H1 (cell line): ENCODE measurements around the gene PDCD10. TPM values are rescaled to one million over a fixed set of nuclear protein-coding genes. Genes with fewer than 3 reads are reported as not detected.

Experiments used
- CTCF ChIA-PET: fragments of 300-600 bp; sonication (Branson Sonifier 250); formaldehyde crosslinking; loops from one replicate; lab custom pipeline; 2021; ENCODE audit not compliant: partially characterized antibody; lab: Charles Lee
- POLR2A ChIA-PET: fragments of 300-600 bp; sonication (Branson Sonifier 250); formaldehyde crosslinking; loops from one replicate; lab custom pipeline; 2021; ENCODE audit warnings: inconsistent platforms; ENCODE audit not compliant: partially characterized antibody; lab: Charles Lee
- DNase-seq, 2 experiments: peaks; one replicate each; pipeline versions ENCODE4 v3.0.0 to v3.0.0-alpha.2; 2010 to 2022; ENCODE audit warnings: low spot score in 2 of 2, low read depth in 1 of 2, mixed read lengths in 1 of 2
- FAIRE-seq: peaks from 2 replicates; lab custom pipeline; 2011; peaks lifted over from hg19 to GRCh38; lab: Jason Lieb, UNC
- H2AFZ ChIP-seq: 2 replicates; pipeline ENCODE4 v1.8.1; 2012; ENCODE audit warnings: low read length, inconsistent platforms
- H2AK5ac ChIP-seq: 2 replicates; pipeline ENCODE4 v1.6.1; 2013; ENCODE audit warnings: low read depth, low read length
- H2BK120ac ChIP-seq: replicated peaks from 2 replicates; pipeline ENCODE3; 2013; ENCODE audit warnings: low read depth, low read length, inconsistent platforms
- H2BK12ac ChIP-seq: 2 replicates; pipeline ENCODE4 v1.6.1; 2013; ENCODE audit warnings: low read depth, low read length
- H2BK15ac ChIP-seq: 2 replicates; pipeline ENCODE4 v1.6.1; 2013; ENCODE audit warnings: low read length
- H2BK20ac ChIP-seq: 2 replicates; pipeline ENCODE4 v1.6.1; 2013; ENCODE audit warnings: low read length
- H2BK5ac ChIP-seq: 2 replicates; pipeline ENCODE4 v1.6.1; 2013; ENCODE audit warnings: low read depth, low read length
- H3K14ac ChIP-seq: 2 replicates; pipeline ENCODE4 v1.6.1; 2013; ENCODE audit warnings: inconsistent platforms; ENCODE audit not compliant: insufficient read length
- H3K18ac ChIP-seq: 2 replicates; pipeline ENCODE4 v1.6.1; 2013; ENCODE audit warnings: low read length; ENCODE audit errors: extremely low read depth
- H3K23ac ChIP-seq: 2 replicates; pipeline ENCODE4 v1.6.1; 2013; ENCODE audit warnings: inconsistent platforms; ENCODE audit not compliant: insufficient read length
- H3K23me2 ChIP-seq: 2 replicates; pipeline ENCODE4 v1.6.1; 2013; ENCODE audit warnings: low read depth, low read length
- H3K27ac ChIP-seq: 2 replicates; pipeline ENCODE4 v1.6.1; 2011; ENCODE audit warnings: low read depth, low read length, inconsistent platforms
- H3K27me3 ChIP-seq, 4 experiments: replicated peaks in 1 of 4; 1 replicate in 1 of 4; 2 replicates in 3 of 4; pipeline versions ENCODE4 v1.6.1 to v1.8.1; 2011 to 2013; ENCODE audit warnings: low read length in 3 of 4, mild to moderate bottlenecking in 3 of 4, inconsistent platforms in 2 of 4, mixed read lengths in 2 of 4, moderate library complexity in 1 of 4; ENCODE audit not compliant: control insufficient read depth in 3 of 4, insufficient read depth in 3 of 4; ENCODE audit errors: extremely low read depth in 1 of 4
- H3K36me3 ChIP-seq, 4 experiments: 2 replicates each; pipeline versions ENCODE4 v1.6.1 to v1.8.1; 2011 to 2013; ENCODE audit warnings: mild to moderate bottlenecking in 4 of 4, low read length in 3 of 4, moderate library complexity in 2 of 4, control low read depth in 1 of 4, inconsistent platforms in 1 of 4; ENCODE audit not compliant: insufficient read depth in 4 of 4, control insufficient read depth in 2 of 4
- H3K4ac ChIP-seq: replicated peaks from 2 replicates; pipeline ENCODE3; 2013; ENCODE audit warnings: low read length, low read depth, mixed read lengths, inconsistent platforms; ENCODE audit not compliant: insufficient read length
- H3K4me1 ChIP-seq, 4 experiments: replicated peaks in 1 of 4; 1 replicate in 1 of 4; 2 replicates in 3 of 4; pipeline versions ENCODE4 v1.6.1 to v1.8.1; 2011 to 2013; ENCODE audit warnings: low read length in 3 of 4, inconsistent platforms in 2 of 4, mixed read lengths in 1 of 4; ENCODE audit not compliant: insufficient read depth in 4 of 4, control insufficient read depth in 3 of 4
- H3K4me2 ChIP-seq, 2 experiments: 2 replicates each; pipeline versions ENCODE4 v1.6.1 to v1.8.1; 2011 to 2013; ENCODE audit warnings: low read depth in 2 of 2, low read length in 2 of 2, control low read depth in 1 of 2, inconsistent platforms in 1 of 2, mild to moderate bottlenecking in 1 of 2; ENCODE audit not compliant: insufficient read depth in 1 of 2
- H3K4me3 ChIP-seq, 4 experiments: fragments of 200-600, 300-600 bp in 1 of 4; sonication (generic), shearing (Covaris generic), sonication (Bioruptor Twin) in 1 of 4; 2 replicates each; pipeline versions ENCODE4 v1.5.1 to v1.8.1; 2011 to 2016; ENCODE audit warnings: low read length in 4 of 4, low read depth in 3 of 4, control low read depth in 2 of 4, inconsistent platforms in 2 of 4, mild to moderate bottlenecking in 2 of 4, mixed read lengths in 1 of 4, moderate library complexity in 1 of 4; ENCODE audit not compliant: insufficient read depth in 2 of 4; ENCODE audit errors: extremely low read depth in 1 of 4
- H3K56ac ChIP-seq: replicated peaks from 2 replicates; pipeline ENCODE3; 2013; ENCODE audit warnings: low read depth, mild to moderate bottlenecking, mixed read lengths, low read length, inconsistent platforms; ENCODE audit not compliant: insufficient read length
- H3K79me1 ChIP-seq: 2 replicates; pipeline ENCODE4 v1.6.1; 2013; ENCODE audit warnings: low read depth, low read length, control low read depth
- H3K79me2 ChIP-seq, 2 experiments: 2 replicates each; pipeline versions ENCODE4 v1.6.1 to v1.8.1; 2012 to 2013; ENCODE audit warnings: low read length in 2 of 2, mild to moderate bottlenecking in 2 of 2, inconsistent platforms in 1 of 2; ENCODE audit not compliant: insufficient read depth in 2 of 2, control insufficient read depth in 1 of 2
- H3K9ac ChIP-seq, 4 experiments: replicated peaks in 1 of 4; 1 replicate in 1 of 4; 2 replicates in 3 of 4; pipeline versions ENCODE4 v1.6.1 to v1.8.1; 2011 to 2013; ENCODE audit warnings: low read depth in 3 of 4, low read length in 3 of 4, control low read depth in 2 of 4, mild to moderate bottlenecking in 2 of 4, moderate library complexity in 2 of 4, inconsistent platforms in 1 of 4; ENCODE audit errors: extremely low read depth in 1 of 4
- H3K9me3 ChIP-seq, 2 experiments: 2 replicates each; pipeline versions ENCODE4 v1.6.1 to v1.8.1; 2012 to 2013; ENCODE audit warnings: mild to moderate bottlenecking in 2 of 2, moderate library complexity in 2 of 2, control low read depth in 1 of 2, inconsistent platforms in 1 of 2, low read depth in 1 of 2, low read length in 1 of 2, mixed read lengths in 1 of 2; ENCODE audit not compliant: insufficient read depth in 2 of 2
- H4K20me1 ChIP-seq, 2 experiments: replicated peaks in 1 of 2; 2 replicates each; pipeline versions ENCODE3 to v1.8.1; 2011 to 2013; ENCODE audit warnings: inconsistent platforms in 2 of 2, low read length in 2 of 2, mild to moderate bottlenecking in 1 of 2; ENCODE audit not compliant: insufficient read depth in 2 of 2, control insufficient read depth in 1 of 2
- H4K5ac ChIP-seq: 2 replicates; pipeline ENCODE4 v1.6.1; 2013; ENCODE audit warnings: low read length, low read depth, mixed read lengths, inconsistent platforms; ENCODE audit not compliant: insufficient read length
- H4K8ac ChIP-seq: 2 replicates; pipeline ENCODE4 v1.8.0; 2013; ENCODE audit warnings: mild to moderate bottlenecking, moderate library complexity, low read length, inconsistent platforms; ENCODE audit not compliant: insufficient read depth; ENCODE audit errors: extremely low read depth
- H4K91ac ChIP-seq: replicated peaks from 2 replicates; pipeline ENCODE3; 2013; ENCODE audit warnings: low read length, mixed read lengths, inconsistent platforms; ENCODE audit not compliant: insufficient read length
- BRCA1 ChIP-seq: IDR thresholded peaks from 2 replicates; pipeline ENCODE4 v1.6.1; 2012; ENCODE audit warnings: low read depth, low read length, improper control_type of control experiment
- CREB1 ChIP-seq: IDR thresholded peaks from 2 replicates; pipeline ENCODE4 v1.6.1; 2012; ENCODE audit warnings: inconsistent platforms
- EZH2 ChIP-seq: fragments of 200-600 bp; sonication (generic); IDR thresholded peaks from 2 replicates; pipeline ENCODE4 v1.7.1; 2012; ENCODE audit warnings: low read depth, mild to moderate bottlenecking, moderate library complexity, low read length, inconsistent platforms; ENCODE audit not compliant: severe bottlenecking
- JUN ChIP-seq: IDR thresholded peaks from 2 replicates; pipeline ENCODE4 v1.6.1; 2011; ENCODE audit warnings: low read depth, mild to moderate bottlenecking, improper control_type of control experiment, low read length
- KDM4A ChIP-seq: IDR thresholded peaks from one replicate; pipeline ENCODE4 v1.7.1; 2012; ENCODE audit warnings: low read depth, mild to moderate bottlenecking, moderate library complexity, low read length, inconsistent platforms; ENCODE audit not compliant: severe bottlenecking
- NANOG ChIP-seq: IDR thresholded peaks from 2 replicates; pipeline ENCODE4 v1.6.1; 2011; ENCODE audit warnings: low read length, low read depth, mild to moderate bottlenecking, inconsistent platforms; ENCODE audit not compliant: insufficient read depth, poor library complexity, severe bottlenecking
- RNF2 ChIP-seq: fragments of 200-900, 300-1000 bp; sonication (generic); IDR thresholded peaks from 2 replicates; pipeline ENCODE4 v1.7.1; 2016; ENCODE audit warnings: borderline replicate concordance, low read depth, mild to moderate bottlenecking, antibody characterized with exemption, low read length; ENCODE audit not compliant: poor library complexity, severe bottlenecking; ENCODE audit errors: missing control alignments
- SIN3A ChIP-seq, 2 experiments: IDR thresholded peaks in 1 of 2; conservative IDR thresholded peaks in 1 of 2; 2 replicates each; pipeline ENCODE4 v1.6.1; 2011 to 2012; ENCODE audit warnings: low read length in 2 of 2, improper control_type of control experiment in 1 of 2, low read depth in 1 of 2, mild to moderate bottlenecking in 1 of 2
- SP4 ChIP-seq: IDR thresholded peaks from 2 replicates; pipeline ENCODE4 v1.6.1; 2012; ENCODE audit warnings: low read length, inconsistent platforms
- SRF ChIP-seq: IDR thresholded peaks from 2 replicates; pipeline ENCODE4 v1.6.1; 2011; ENCODE audit warnings: mild to moderate bottlenecking, low read depth, low read length, moderate library complexity
- TCF12 ChIP-seq: IDR thresholded peaks from 2 replicates; pipeline ENCODE4 v1.6.1; 2011; ENCODE audit warnings: low read depth, mild to moderate bottlenecking, low read length
- whole genome bisulfite sequencing, 2 experiments: shearing (Covaris generic) in 1 of 2; methylation state at CpG; one replicate each; pipeline versions ENCODE4 v1.1.6 to v1.1.7; 2013 to 2015; ENCODE audit warnings: low lambda C conversion rate in 2 of 2, mixed read lengths in 2 of 2, inconsistent platforms in 1 of 2, low coverage in 1 of 2, missing lambda C conversion rate in 1 of 2; ENCODE audit not compliant: insufficient replicate concordance in 2 of 2, insufficient coverage in 1 of 2, insufficient read length in 1 of 2; ENCODE audit errors: extremely low coverage in 1 of 2, missing lambda C conversion rate in 1 of 2; 5-methylcytosine and 5-hydroxymethylcytosine counted together
- polyA plus RNA-seq, 7 experiments: library from polyadenylated mRNA; depleted of rRNA in 3 of 7; stranded (reverse) in 5 of 7; unstranded in 2 of 7; fragments of >200 nt in 5 of 7; fragments of 200-250 nt in 2 of 7; gene quantifications; 1 replicate in 5 of 7; 2 replicates in 1 of 7; 4 replicates in 1 of 7; pipeline versions ENCODE4 v1.2.1 to v1.2.3, GENCODE V29; 2011 to 2013; ENCODE audit warnings: missing spikeins in 2 of 7, mixed read lengths in 2 of 7
- total RNA-seq: library from RNA; stranded (reverse); fragmentation: NEBNext Ultra II Directional; extraction: Animal tissue kit (Norgen Biotek cat#: 25700); gene quantifications from 2 replicates; pipeline ENCODE4 v1.2.1, GENCODE V29; 2021
- TF ChIP-seq, protein P1 (sequence below): IDR thresholded peaks from 2 replicates; pipeline ENCODE4 v1.6.1; 2011; ENCODE audit warnings: low read length, improper control_type of control experiment

PDCD10 gene
- total and polyA plus RNA-seq, 2 of the 8 experiments (the other 6 are each of a cell fraction or from before 2014, with no cell fraction given), result 52.0 to 76.6 TPM

DNA sequence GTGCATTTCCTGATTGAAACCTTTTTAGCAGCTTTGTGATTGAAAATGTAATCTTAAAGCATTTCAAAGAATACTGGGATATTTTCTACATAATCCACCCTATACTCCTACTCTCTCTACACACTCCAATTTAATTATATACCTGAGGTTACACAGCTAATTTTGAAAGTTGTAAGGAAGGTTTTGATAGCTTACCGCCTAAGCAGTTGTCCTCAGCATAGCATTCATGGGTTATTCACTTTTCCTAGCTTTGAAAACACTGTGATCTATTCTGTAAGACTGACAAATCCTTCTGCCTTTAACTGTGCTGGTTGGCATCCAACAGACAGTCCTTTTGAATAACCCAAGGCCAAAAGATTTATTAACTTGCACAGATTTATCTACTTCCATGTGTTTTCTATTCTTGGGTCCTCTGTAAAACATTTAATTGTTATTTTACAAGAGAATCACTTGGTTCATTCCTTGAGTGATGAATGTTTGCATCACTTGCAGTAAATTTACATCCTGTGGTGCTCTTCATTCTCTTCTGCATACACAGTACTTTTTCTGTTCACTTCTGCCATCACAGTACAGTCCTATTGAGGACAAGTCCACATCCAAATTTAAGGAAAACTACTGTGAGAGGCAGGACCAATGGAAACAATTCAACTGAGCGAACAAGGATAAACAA, 45.7 kb upstream of the PDCD10 start:
- H3K9me3 ChIP-seq, result no peaks in the 10 kb centered on the region; a peak in 1 of 4 replicates
- no peak overlapping the region for H2AFZ ChIP-seq
- no peak overlapping the region for H3K27ac ChIP-seq
- H3K4me2 ChIP-seq, result no peak overlapping the region
- ChIA-PET POLR2A (no interaction called here), CTCF (interaction anchor here (0.7 to 1.4 kb wide), 4 partner anchors 147 to 1980 kb away, joined by 3 to 4 read pairs (median 3); partner anchors contain the start of gene ZBBX)
- H3K14ac ChIP-seq, result no peak overlapping the region
- H3K56ac ChIP-seq, result no peak overlapping the region
- no peak overlapping the region for H3K18ac ChIP-seq
- H3K4ac ChIP-seq, result no peak overlapping the region
- H3K4me3 ChIP-seq, result no peak overlapping the region
- no peaks in the 10 kb centered on the region for H3K27me3 ChIP-seq
- H3K79me1 ChIP-seq, result no peaks in the 10 kb centered on the region
- no peak overlapping the region for H4K91ac ChIP-seq
- H4K5ac ChIP-seq, result no peak overlapping the region
- no peaks in the 10 kb centered on the region for H3K79me2 ChIP-seq
- H2BK120ac ChIP-seq, result no peak overlapping the region
- H3K23ac ChIP-seq, result no peak overlapping the region
- WGBS, 2 experiments, result 92% methylated on average over 2 of the region's 2 CpGs; no CpG with 5 or more reads in 1 of the 2 experiments
- H2BK20ac ChIP-seq, result no peak overlapping the region
- FAIRE-seq, result no peak
- H4K8ac ChIP-seq, result no peak overlapping the region
- H2AK5ac ChIP-seq, result no peak overlapping the region
- H2BK12ac ChIP-seq, result no peak overlapping the region
- DNase-seq, result no peak
- H4K20me1 ChIP-seq, result no peaks in the 10 kb centered on the region
- H3K9ac ChIP-seq, result no peak overlapping the region
- H2BK5ac ChIP-seq, result no peak overlapping the region
- H3K23me2 ChIP-seq, result no peaks in the 10 kb centered on the region
- no peak overlapping the region for H2BK15ac ChIP-seq
- H3K36me3 ChIP-seq, result no peaks in the 10 kb centered on the region
- H3K4me1 ChIP-seq, result peaks cover 0 to 7% (median 0%) of the 10 kb centered on the region in 4 experiments; a peak in 2 of 7 replicates
- TF ChIP-seq, protein P1, sequence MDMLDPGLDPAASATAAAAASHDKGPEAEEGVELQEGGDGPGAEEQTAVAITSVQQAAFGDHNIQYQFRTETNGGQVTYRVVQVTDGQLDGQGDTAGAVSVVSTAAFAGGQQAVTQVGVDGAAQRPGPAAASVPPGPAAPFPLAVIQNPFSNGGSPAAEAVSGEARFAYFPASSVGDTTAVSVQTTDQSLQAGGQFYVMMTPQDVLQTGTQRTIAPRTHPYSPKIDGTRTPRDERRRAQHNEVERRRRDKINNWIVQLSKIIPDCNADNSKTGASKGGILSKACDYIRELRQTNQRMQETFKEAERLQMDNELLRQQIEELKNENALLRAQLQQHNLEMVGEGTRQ, result no peak
- TF ChIP-seq EZH2 (no peak), SP4 (no peak), BRCA1 (no peak), TCF12 (no peak), SRF (no peak), CREB1 (no peak), RNF2 (no peak), JUN (no peak), KDM4A (no peak), NANOG (no peak), SIN3A (conservative IDR thresholded peaks at IDR 0.05 in 1 of 2, IDR thresholded peaks at IDR 0.05 in 1 of 2; ENCODE audit: low read depth in 1 of 2, low read length in 2 of 2) (no peak)
